Measurements from ENCODE around the gene SEC24A. TPM values are rescaled to one million over a fixed set of nuclear protein-coding genes. Genes with fewer than 3 reads are reported as not detected.
A peak's percentile ranks its signal among the peaks of the same experiment; 100 is the strongest.
"Not testable (repeated sequence)": the region's sequence is repeated elsewhere in the genome, so short reads cannot be mapped to it uniquely, and the experiment has no call there.

The SEC24A gene
- total RNA-seq, 1 donor: 30.0 TPM

DNA sequence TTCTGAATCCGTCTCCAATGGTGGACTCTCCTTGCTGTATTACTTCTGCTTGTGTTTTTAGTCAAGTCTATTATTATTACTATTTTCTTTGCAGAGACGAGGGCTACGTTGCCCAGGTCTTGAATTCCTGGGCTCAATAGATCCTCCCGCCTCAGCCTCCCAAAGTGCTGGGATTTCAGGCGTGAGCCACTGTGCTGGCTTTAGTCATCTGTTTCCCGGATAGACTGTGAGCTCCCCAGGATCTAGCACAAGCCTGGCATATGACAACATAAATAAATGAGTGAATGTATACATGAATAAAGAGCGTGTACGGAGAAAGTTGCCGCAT is 109.6 kb downstream of the SEC24A start:
- TF ChIP-seq, protein P1, sequence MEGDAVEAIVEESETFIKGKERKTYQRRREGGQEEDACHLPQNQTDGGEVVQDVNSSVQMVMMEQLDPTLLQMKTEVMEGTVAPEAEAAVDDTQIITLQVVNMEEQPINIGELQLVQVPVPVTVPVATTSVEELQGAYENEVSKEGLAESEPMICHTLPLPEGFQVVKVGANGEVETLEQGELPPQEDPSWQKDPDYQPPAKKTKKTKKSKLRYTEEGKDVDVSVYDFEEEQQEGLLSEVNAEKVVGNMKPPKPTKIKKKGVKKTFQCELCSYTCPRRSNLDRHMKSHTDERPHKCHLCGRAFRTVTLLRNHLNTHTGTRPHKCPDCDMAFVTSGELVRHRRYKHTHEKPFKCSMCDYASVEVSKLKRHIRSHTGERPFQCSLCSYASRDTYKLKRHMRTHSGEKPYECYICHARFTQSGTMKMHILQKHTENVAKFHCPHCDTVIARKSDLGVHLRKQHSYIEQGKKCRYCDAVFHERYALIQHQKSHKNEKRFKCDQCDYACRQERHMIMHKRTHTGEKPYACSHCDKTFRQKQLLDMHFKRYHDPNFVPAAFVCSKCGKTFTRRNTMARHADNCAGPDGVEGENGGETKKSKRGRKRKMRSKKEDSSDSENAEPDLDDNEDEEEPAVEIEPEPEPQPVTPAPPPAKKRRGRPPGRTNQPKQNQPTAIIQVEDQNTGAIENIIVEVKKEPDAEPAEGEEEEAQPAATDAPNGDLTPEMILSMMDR (IDR thresholded peaks at IDR 0.05; ENCODE audit: extremely low read depth, low read depth, low read length): no peak
- DNase-seq (ENCODE audit: insufficient read length, low spot score, missing footprints): peak; percentile 53
- Histone ChIP-seq H3K4me1 (ENCODE audit: insufficient read depth, low read length) (peaks cover 17% of the 10 kb centered on the region), H2AFZ (ENCODE audit: low read length) (peak overlapping the region; percentile 99), H3K4me2 (ENCODE audit: insufficient read depth, low read length) (peak overlapping the region; percentile 96), H4K20me1 (ENCODE audit: insufficient read depth, low read length) (peaks cover 2% of the 10 kb centered on the region), H3K27me3 (ENCODE audit: insufficient read depth, low read length) (no peaks in the 10 kb centered on the region), H3K79me2 (ENCODE audit: insufficient read depth, low read length) (peaks cover 46% of the 10 kb centered on the region), H3K36me3 (ENCODE audit: insufficient read depth, low read length) (no peaks in the 10 kb centered on the region), H3K4me3 (ENCODE audit: insufficient read depth, low read length) (peak overlapping the region; percentile 99), H3K9me3 (ENCODE audit: low read depth, low read length) (no peaks in the 10 kb centered on the region), H3K27ac (ENCODE audit: low read depth, low read length) (peak overlapping the region; percentile 79)

DNA sequence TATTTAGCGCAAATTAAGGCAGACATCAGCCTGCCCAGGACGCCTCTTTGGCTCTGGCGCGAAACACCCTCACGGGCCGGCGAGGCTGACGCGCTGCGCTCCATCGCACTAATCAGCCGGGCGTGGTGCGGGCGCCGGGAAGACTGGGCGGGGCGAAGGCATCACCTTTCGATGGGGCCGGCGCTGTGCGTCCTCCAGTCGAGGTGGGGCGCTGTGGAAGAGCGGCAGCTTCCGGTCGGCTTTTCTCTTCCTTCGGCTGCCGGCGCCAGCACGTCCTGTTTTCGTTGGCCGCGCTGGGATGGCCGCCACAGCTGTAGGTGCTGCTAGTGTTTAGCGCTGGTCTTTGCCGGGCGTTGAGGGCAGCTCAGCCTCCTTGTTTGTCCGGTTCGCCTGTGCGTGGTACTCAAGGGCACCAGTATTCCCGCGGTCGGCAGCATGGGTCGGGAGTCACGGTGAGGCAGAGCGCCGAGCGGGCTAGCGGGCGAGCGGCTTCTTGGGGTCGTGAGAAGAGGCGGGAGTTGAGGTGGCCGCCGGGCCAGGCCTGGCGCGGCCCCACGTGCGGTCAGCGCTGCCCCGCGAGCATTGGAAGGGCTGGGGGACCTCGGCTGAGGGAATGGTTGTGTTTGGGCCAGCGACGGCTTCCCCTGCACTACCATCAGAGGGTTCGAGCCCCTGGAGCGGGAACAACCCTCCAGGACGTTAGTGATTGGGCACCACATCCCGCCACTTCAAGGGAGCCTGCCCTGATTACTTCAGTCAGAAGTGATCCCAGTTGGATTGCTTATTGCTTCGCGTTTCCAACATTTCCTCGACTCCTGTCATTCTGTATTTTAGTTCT is 110.1 kb downstream of the SEC24A start, which contains the start of gene DDX46:
DDX46 (plus strand) TSS at position 276 of the 838 bp plus-strand sequence; CDS start at position 436, 160 bp downstream.
- H3K4me2 ChIP-seq (ENCODE audit: insufficient read depth, low read length): peak within 1 kb of the TSS; percentile 96
- H3K4me3 ChIP-seq (ENCODE audit: insufficient read depth, low read length): peak within 1 kb of the TSS; percentile 99
- H2AFZ ChIP-seq (ENCODE audit: low read length): peak within 1 kb of the TSS; percentile 99
- TF ChIP-seq, protein P1 (IDR thresholded peaks at IDR 0.05; ENCODE audit: extremely low read depth, low read depth, low read length): peak; percentile 73
- peaks cover under 1% of the 10 kb centered on the region for H3K36me3 ChIP-seq (ENCODE audit: insufficient read depth, low read length)
- peaks cover 2% of the 10 kb centered on the region for H4K20me1 ChIP-seq (ENCODE audit: insufficient read depth, low read length)
- H3K4me1 ChIP-seq (ENCODE audit: insufficient read depth, low read length): peaks cover 17% of the 10 kb centered on the region
- no peaks in the 10 kb centered on the region for H3K9me3 ChIP-seq (ENCODE audit: low read depth, low read length)
- H3K27me3 ChIP-seq (ENCODE audit: insufficient read depth, low read length): no peaks in the 10 kb centered on the region
- H3K79me2 ChIP-seq (ENCODE audit: insufficient read depth, low read length): peaks cover 50% of the 10 kb centered on the region
- H3K27ac ChIP-seq (ENCODE audit: low read depth, low read length): peak within 1 kb of the TSS; percentile 79
- DNase-seq (ENCODE audit: insufficient read length, low spot score, missing footprints): peak; percentile 98

DNA sequence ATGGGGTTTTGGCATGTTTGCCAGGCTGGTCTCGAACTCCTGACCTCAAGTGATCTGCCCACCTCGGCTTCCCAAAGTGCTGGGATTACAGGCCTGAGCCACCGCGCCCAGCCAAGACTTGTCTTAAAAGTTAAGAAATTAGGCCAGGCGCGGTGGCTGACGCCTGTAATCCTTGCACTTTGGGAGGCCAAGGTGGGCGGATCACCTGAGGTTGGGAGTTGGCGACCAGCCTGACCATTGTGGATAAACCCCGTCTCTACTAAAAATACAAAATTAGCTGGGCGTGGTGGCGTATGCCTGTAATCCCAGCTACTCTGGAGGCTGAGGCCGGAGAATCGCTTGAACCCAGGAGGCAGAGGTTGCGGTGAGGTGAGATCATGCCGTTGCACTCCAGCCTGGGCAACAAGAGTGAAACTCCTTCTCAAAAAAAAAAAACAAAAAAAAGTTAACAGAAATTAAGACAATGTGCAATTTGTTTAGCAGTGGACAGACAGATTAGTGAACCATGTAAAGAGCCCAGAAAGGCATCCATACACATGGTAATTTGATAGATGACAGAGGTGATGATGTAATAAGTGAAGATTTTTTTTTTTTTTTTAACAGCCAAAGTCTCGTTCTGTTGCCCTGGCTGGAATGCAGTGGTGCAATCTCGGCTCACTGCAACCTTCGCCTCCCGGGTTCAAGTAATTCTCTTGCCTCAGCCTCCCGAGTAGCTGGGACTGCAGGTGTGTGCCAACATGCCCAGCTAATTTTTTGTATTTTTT is 119.1 kb downstream of the SEC24A start:
- H2AFZ ChIP-seq (ENCODE audit: low read length); H3K4me3 ChIP-seq (ENCODE audit: insufficient read depth, low read length); H3K27ac ChIP-seq (ENCODE audit: low read depth, low read length); H3K4me1 ChIP-seq (ENCODE audit: insufficient read depth, low read length); H4K20me1 ChIP-seq (ENCODE audit: insufficient read depth, low read length); H3K4me2 ChIP-seq (ENCODE audit: insufficient read depth, low read length); H3K27me3 ChIP-seq (ENCODE audit: insufficient read depth, low read length); H3K9me3 ChIP-seq (ENCODE audit: low read depth, low read length); DNase-seq (ENCODE audit: insufficient read length, low spot score, missing footprints): not testable (repeated sequence)
- Histone ChIP-seq H3K79me2 (ENCODE audit: insufficient read depth, low read length) (peaks cover 19% of the 10 kb centered on the region), H3K36me3 (ENCODE audit: insufficient read depth, low read length) (peaks cover 53% of the 10 kb centered on the region)

DNA sequence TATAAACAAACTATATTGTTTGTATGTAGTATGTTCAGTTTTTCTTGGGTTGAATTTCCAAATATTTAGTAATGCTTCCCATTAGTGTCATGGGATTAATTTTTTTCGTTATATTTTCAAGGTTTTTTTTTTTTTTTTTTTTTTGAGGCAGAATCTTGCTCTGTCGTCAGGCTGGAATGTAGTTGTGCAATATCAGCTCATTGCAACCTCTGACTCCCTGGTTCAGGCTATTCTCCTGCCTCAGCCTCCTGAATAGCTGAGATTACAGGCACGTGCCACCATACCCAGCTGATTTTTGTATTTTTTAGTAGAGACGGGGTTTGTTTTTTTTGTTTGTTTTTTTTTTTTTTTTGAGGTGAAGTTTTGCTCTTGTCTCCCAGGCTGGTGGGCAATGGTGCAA is 120.6 kb downstream of the SEC24A start:
- Histone ChIP-seq H3K36me3 (ENCODE audit: insufficient read depth, low read length) (peaks cover 63% of the 10 kb centered on the region), H3K4me2 (ENCODE audit: insufficient read depth, low read length) (no peak overlapping the region), H3K27ac (ENCODE audit: low read depth, low read length) (no peak overlapping the region), H3K79me2 (ENCODE audit: insufficient read depth, low read length) (peaks cover 5% of the 10 kb centered on the region), H3K9me3 (ENCODE audit: low read depth, low read length) (no peaks in the 10 kb centered on the region), H4K20me1 (ENCODE audit: insufficient read depth, low read length) (no peaks in the 10 kb centered on the region), H3K4me1 (ENCODE audit: insufficient read depth, low read length) (no peaks in the 10 kb centered on the region), H2AFZ (ENCODE audit: low read length) (no peak overlapping the region), H3K27me3 (ENCODE audit: insufficient read depth, low read length) (no peaks in the 10 kb centered on the region), H3K4me3 (ENCODE audit: insufficient read depth, low read length) (no peak overlapping the region)
- DNase-seq (ENCODE audit: insufficient read length, low spot score, missing footprints): no peak
- TF ChIP-seq, protein P1 (IDR thresholded peaks at IDR 0.05; ENCODE audit: extremely low read depth, low read depth, low read length): no peak
